B cell (primary cell): ENCODE data around the gene C15orf62. TPM values are rescaled to one million over a fixed set of nuclear protein-coding genes. Genes with fewer than 3 reads are reported as not detected.

Experiments
- ATAC-seq: fragments of 200-7000 bp; cut with Tn5 transposase; one replicate; pipeline ENCODE4 v1.10.0; 2021; ENCODE audit warnings: low read depth, mild to moderate bottlenecking, moderate number of reproducible peaks, moderate library complexity
- CTCF ChIA-PET: fragments of 350-600 bp; sonication (Branson Sonifier 250); formaldehyde crosslinking; loops from one replicate; lab custom pipeline; 2021; ENCODE audit warnings: antibody characterized with exemption, inconsistent platforms; lab: Charles Lee
- POLR2A ChIA-PET: fragments of 350-600 bp; sonication (Branson Sonifier 250); formaldehyde crosslinking; loops from one replicate; lab custom pipeline; 2021; ENCODE audit warnings: antibody characterized with exemption; lab: Charles Lee
- DNase-seq: peaks from one replicate; pipeline ENCODE4 v3.0.0; 2013
- H2AFZ ChIP-seq: 2 replicates; pipeline ENCODE4 v1.6.1; 2012; ENCODE audit warnings: mild to moderate bottlenecking, low read depth, low read length; ENCODE audit not compliant: insufficient read depth, poor library complexity, severe bottlenecking
- H3K27ac ChIP-seq, 2 donors: 1 replicate in 1 of 2; 2 replicates in 1 of 2; pipeline ENCODE4 v1.5.1; 2012 to 2013; ENCODE audit warnings: low read length in 2 of 2, mild to moderate bottlenecking in 2 of 2, moderate library complexity in 1 of 2
- H3K27me3 ChIP-seq, 4 experiments: fragments of 200-600 bp in 1 of 4; sonication (generic) in 1 of 4; replicated peaks in 1 of 4; 1 replicate in 2 of 4; 2 replicates in 2 of 4; pipeline versions ENCODE4 v1.6.1 to v1.7.0; 2013 to 2016; ENCODE audit warnings: low read length in 3 of 4, mild to moderate bottlenecking in 2 of 4, mixed read lengths in 1 of 4, moderate library complexity in 1 of 4; ENCODE audit not compliant: insufficient read depth in 4 of 4, control insufficient read depth in 3 of 4; ENCODE audit errors: control extremely low read depth in 1 of 4
- H3K36me3 ChIP-seq, 2 experiments: replicated peaks in 1 of 2; 1 replicate in 1 of 2; 2 replicates in 1 of 2; pipeline versions ENCODE4 v1.6.1 to v1.7.1; 2013; ENCODE audit warnings: low read length in 1 of 2; ENCODE audit not compliant: insufficient read depth in 2 of 2, control insufficient read depth in 1 of 2; ENCODE audit errors: control extremely low read depth in 1 of 2, extremely low read depth in 1 of 2
- H3K4me1 ChIP-seq, 2 donors: fragments of 200-600 bp in 1 of 2; sonication (generic) in 1 of 2; 1 replicate in 1 of 2; 2 replicates in 1 of 2; pipeline versions ENCODE4 v1.5.1 to v1.6.1; 2013 to 2017; ENCODE audit warnings: low read length in 2 of 2; ENCODE audit not compliant: control insufficient read depth in 2 of 2, insufficient read depth in 2 of 2
- H3K4me2 ChIP-seq: replicated peaks from 2 replicates; pipeline ENCODE3; 2012; ENCODE audit warnings: mild to moderate bottlenecking, low read depth, low read length; ENCODE audit not compliant: poor library complexity, severe bottlenecking
- H3K4me3 ChIP-seq, 5 experiments: fragments of 200-600 bp in 1 of 5; sonication (generic) in 1 of 5; 1 replicate in 3 of 5; 2 replicates in 2 of 5; pipeline versions ENCODE4 v1.5.1 to v1.7.0; 2011 to 2016; ENCODE audit warnings: low read length in 4 of 5, mild to moderate bottlenecking in 4 of 5, low read depth in 2 of 5, control low read depth in 1 of 5, moderate library complexity in 1 of 5; ENCODE audit not compliant: insufficient read depth in 1 of 5; ENCODE audit errors: control extremely low read depth in 1 of 5, extremely low read depth in 1 of 5
- H3K79me2 ChIP-seq: fragments of 200-600 bp; sonication (generic); one replicate; pipeline ENCODE4 v1.6.0; 2016; ENCODE audit warnings: low read length; ENCODE audit not compliant: control insufficient read depth, insufficient read depth
- H3K9ac ChIP-seq: fragments of 200-600 bp; sonication (generic); 2 replicates; pipeline ENCODE4 v1.6.1; 2017; ENCODE audit warnings: mild to moderate bottlenecking, low read length, moderate library complexity
- H3K9me3 ChIP-seq, 3 donors: one replicate each; pipeline versions ENCODE4 v1.6.1 to v1.7.1; 2013; ENCODE audit warnings: low read length in 2 of 3; ENCODE audit not compliant: control insufficient read depth in 2 of 3, insufficient read depth in 1 of 3; ENCODE audit errors: control extremely low read depth in 1 of 3
- H4K20me1 ChIP-seq: 2 replicates; pipeline ENCODE4 v1.6.0; 2012; ENCODE audit warnings: mild to moderate bottlenecking, low read length; ENCODE audit not compliant: insufficient read depth, control insufficient read depth, poor library complexity, severe bottlenecking
- H3K27ac Mint-ChIP-seq: one replicate; pipeline ENCODE4 v1.8.0; 2021; ENCODE audit warnings: mixed read lengths
- H3K27me3 Mint-ChIP-seq: one replicate; pipeline ENCODE4 v1.8.0; 2021; ENCODE audit warnings: mixed read lengths
- H3K4me1 Mint-ChIP-seq: one replicate; pipeline ENCODE4 v1.8.0; 2021; ENCODE audit warnings: mixed read lengths
- H3K4me3 Mint-ChIP-seq: one replicate; pipeline ENCODE4 v1.8.0; 2021; ENCODE audit warnings: mixed read lengths
- H3K9me3 Mint-ChIP-seq: one replicate; pipeline ENCODE4 v1.8.0; 2022; ENCODE audit warnings: mixed read lengths; ENCODE audit not compliant: insufficient read depth
- CTCF ChIP-seq: fragments of 200-600 bp; IDR thresholded peaks from one replicate; pipeline ENCODE4 v1.8.0; 2022; ENCODE audit warnings: antibody characterized with exemption, mild to moderate bottlenecking
- EZH2 ChIP-seq: IDR thresholded peaks from 2 replicates; pipeline ENCODE4 v1.6.1; 2012; ENCODE audit warnings: borderline replicate concordance, low read depth, mild to moderate bottlenecking, moderate library complexity, low read length; ENCODE audit not compliant: insufficient read depth, poor library complexity, severe bottlenecking
- WGBS: methylation state at CpG from one replicate; pipeline ENCODE4 v1.1.5; 2013; ENCODE audit warnings: missing lambda C conversion rate; ENCODE audit not compliant: insufficient coverage; 5-methylcytosine and 5-hydroxymethylcytosine counted together
- intact Hi-C: fragments of 100-400 bp; cut with micrococcal nuclease; formaldehyde crosslinking; loops from one replicate; pipeline ENCODE4 v1.10.0; 2022
- polyA plus RNA-seq: library from polyadenylated mRNA; depleted of rRNA; stranded (reverse); fragments of >200 nt; gene quantifications from 2 replicates; pipeline ENCODE4 v1.2.3, GENCODE V29; 2012
- total RNA-seq, 2 donors: library from RNA; stranded (reverse); fragments of 120-200 nt in 1 of 2; gene quantifications; 1 replicate in 1 of 2; 2 replicates in 1 of 2; pipeline versions ENCODE4 v1.2.3 to v1.2.4, GENCODE V29; 2013 to 2022

The C15orf62 gene
- total and polyA plus RNA-seq, 2 donors (not counting 1 experiment from before 2014, with no cell fraction given) = 0.30 to 9.5 TPM

- intact Hi-C loops = no loop called here
- no peak for TF ChIP-seq EZH2
- TF ChIP-seq CTCF = no peak
- H2AFZ ChIP-seq = no peak overlapping the region
- CTCF ChIA-PET = interaction anchor here (9.6 kb wide), 1 partner anchor 10 kb away, joined by 99 read pairs; no protein-coding TSS in a partner anchor
- no peak for ATAC-seq
- no peak overlapping the region for H3K9ac ChIP-seq
- no peak overlapping the region for H3K27ac ChIP-seq
- peaks cover under 1% of the 10 kb centered on the region for H3K79me2 ChIP-seq
- H3K27me3 Mint-ChIP-seq = no peaks in the 10 kb centered on the region
- H4K20me1 ChIP-seq = no peaks in the 10 kb centered on the region
- H3K4me2 ChIP-seq = no peak overlapping the region
- H3K36me3 ChIP-seq = peaks cover 0 to 48% of the 10 kb centered on the region in 2 experiments
- no peaks in the 10 kb centered on the region for H3K9me3 Mint-ChIP-seq
- no peaks in the 10 kb centered on the region for H3K9me3 ChIP-seq
- no peak overlapping the region for H3K27ac Mint-ChIP-seq
- H3K27me3 ChIP-seq = no peaks in the 10 kb centered on the region
- 96% methylated on average over 5 of the region's 6 CpGs for WGBS
- peaks cover 30% of the 10 kb centered on the region for H3K4me1 Mint-ChIP-seq
- H3K4me3 ChIP-seq = no peak overlapping the region
- H3K4me1 ChIP-seq = peaks cover 24 to 32% of the 10 kb centered on the region in 2 donors
- DNase-seq = no peak
- POLR2A ChIA-PET = no interaction called here
- no peak overlapping the region for H3K4me3 Mint-ChIP-seq
Observed at GRCh38 chr15:40773902-40774301, 4.1 kb downstream of the C15orf62 start.

GRCh38 chr15:40775007-40775406 is 5.2 kb downstream of the C15orf62 start:
- H3K27me3 ChIP-seq = no peaks in the 10 kb centered on the region

More at GRCh38 chr15:40775007-40775406, 5.2 kb downstream of the C15orf62 start:
- no peaks in the 10 kb centered on the region for H4K20me1 ChIP-seq
- no peak overlapping the region for H3K9ac ChIP-seq
- no peak overlapping the region for H3K4me2 ChIP-seq
- DNase-seq (no peak), ATAC-seq (no peak)
- TF ChIP-seq EZH2 = no peak
- no peak for TF ChIP-seq CTCF
- H3K4me3 Mint-ChIP-seq = no peak overlapping the region
- H3K4me1 ChIP-seq = peaks cover 13 to 21% of the 10 kb centered on the region in 2 donors
- H3K9me3 ChIP-seq = no peaks in the 10 kb centered on the region
- H3K27ac ChIP-seq = no peak overlapping the region
- WGBS = 93% methylated on average over 9 of the region's 10 CpGs
- H3K9me3 Mint-ChIP-seq = no peaks in the 10 kb centered on the region
- POLR2A ChIA-PET = no interaction called here
- no peaks in the 10 kb centered on the region for H3K27me3 Mint-ChIP-seq
- H3K4me3 ChIP-seq = no peak overlapping the region
- H3K79me2 ChIP-seq = peaks cover 12% of the 10 kb centered on the region
- intact Hi-C loops = no loop called here
- CTCF ChIA-PET = no interaction called here
- H3K36me3 ChIP-seq = peaks cover 0 to 59% of the 10 kb centered on the region in 2 experiments
- no peak overlapping the region for H3K27ac Mint-ChIP-seq
- H2AFZ ChIP-seq = no peak overlapping the region
- peaks cover 19% of the 10 kb centered on the region for H3K4me1 Mint-ChIP-seq
